Measurements from ENCODE around the gene CCT7.
A peak's percentile ranks its signal among the peaks of the same experiment; 100 is the strongest.

The CCT7 gene

DNA sequence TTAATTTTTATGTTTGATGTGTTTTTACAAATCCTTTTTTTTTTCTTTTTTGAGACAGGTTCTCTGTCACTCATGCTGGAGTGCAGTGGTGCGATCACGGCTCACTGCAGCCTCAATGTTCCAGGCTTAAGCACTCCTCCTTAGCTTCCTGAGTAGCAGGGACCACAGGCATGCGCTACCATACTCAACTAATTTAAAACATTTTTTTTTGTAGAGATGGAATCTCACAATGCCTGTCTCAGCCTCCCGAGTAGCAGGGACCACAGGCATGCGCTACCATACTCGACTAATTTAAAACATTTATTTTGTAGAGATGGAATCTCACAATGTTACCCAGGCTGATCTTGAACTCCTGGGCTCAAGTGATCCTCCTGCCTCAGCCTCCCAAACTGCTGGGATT is 28.5 kb upstream of the CCT7 start:
- TF ChIP-seq, protein P1, sequence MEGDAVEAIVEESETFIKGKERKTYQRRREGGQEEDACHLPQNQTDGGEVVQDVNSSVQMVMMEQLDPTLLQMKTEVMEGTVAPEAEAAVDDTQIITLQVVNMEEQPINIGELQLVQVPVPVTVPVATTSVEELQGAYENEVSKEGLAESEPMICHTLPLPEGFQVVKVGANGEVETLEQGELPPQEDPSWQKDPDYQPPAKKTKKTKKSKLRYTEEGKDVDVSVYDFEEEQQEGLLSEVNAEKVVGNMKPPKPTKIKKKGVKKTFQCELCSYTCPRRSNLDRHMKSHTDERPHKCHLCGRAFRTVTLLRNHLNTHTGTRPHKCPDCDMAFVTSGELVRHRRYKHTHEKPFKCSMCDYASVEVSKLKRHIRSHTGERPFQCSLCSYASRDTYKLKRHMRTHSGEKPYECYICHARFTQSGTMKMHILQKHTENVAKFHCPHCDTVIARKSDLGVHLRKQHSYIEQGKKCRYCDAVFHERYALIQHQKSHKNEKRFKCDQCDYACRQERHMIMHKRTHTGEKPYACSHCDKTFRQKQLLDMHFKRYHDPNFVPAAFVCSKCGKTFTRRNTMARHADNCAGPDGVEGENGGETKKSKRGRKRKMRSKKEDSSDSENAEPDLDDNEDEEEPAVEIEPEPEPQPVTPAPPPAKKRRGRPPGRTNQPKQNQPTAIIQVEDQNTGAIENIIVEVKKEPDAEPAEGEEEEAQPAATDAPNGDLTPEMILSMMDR (IDR thresholded peaks at IDR 0.05; ENCODE audit: extremely low read depth, missing control alignments): no peak
- no peak for DNase-seq (ENCODE audit: low spot score)

DNA sequence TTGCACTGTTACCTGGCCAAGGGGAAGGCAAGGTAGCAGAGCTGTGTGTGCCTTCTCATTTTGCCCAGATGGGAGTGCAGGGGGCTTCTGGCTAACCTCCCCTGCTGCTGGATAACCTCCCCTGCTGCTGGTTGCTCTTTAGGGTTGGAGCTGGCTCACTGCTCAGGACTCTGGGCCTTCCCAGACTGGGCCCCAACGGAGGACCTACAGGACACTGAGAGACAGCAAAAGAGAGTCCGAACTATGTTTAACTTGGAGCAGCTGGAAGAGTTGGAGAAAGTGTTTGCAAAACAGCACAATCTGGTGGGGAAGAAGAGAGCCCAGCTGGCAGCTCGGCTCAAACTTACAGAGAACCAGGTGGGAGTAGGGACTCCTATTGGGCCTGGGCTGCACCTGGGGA is 25.9 kb upstream of the CCT7 start:
- TF ChIP-seq, protein P1 (IDR thresholded peaks at IDR 0.05; ENCODE audit: extremely low read depth, missing control alignments): no peak
- no peak for DNase-seq (ENCODE audit: low spot score)

DNA sequence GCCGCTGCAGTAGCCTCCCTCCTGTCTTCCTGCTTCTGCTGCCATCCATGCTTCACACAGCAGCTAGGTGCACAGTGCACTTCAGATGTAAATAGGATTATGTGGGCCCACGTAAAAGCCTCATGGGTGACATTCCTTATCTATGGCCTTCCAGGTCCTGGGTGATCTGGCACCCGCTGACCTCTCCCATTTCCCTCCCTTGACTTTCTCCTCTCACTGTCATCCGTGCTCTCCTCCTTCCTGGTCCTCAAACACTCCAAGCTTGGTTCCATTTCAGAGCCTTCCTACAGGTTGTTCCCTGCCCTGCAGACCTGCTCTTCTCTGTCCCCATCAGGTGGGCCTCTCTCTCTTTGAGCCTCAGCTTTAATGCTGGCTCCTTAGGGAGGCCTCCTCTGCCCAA is 24.1 kb upstream of the CCT7 start:
- no peak for DNase-seq (ENCODE audit: low spot score)
- TF ChIP-seq, protein P1 (IDR thresholded peaks at IDR 0.05; ENCODE audit: extremely low read depth, missing control alignments): no peak

DNA sequence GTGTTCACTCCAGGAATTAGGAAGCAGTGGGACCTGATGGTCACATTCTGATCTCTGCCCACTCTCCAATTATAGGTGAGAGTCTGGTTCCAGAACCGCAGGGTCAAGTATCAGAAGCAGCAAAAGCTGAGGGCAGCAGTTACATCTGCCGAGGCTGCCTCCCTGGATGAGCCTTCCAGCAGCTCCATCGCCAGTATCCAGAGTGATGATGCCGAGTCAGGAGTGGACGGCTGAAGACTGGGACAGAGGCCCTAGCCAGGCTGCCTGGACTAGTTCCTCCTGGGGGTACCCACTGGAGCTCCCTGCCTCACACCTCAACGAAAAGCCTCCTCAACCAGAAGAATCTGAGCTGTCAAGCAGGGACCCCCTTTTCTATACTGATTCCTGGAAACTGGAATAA is 23.4 kb upstream of the CCT7 start:
- TF ChIP-seq, protein P1 (IDR thresholded peaks at IDR 0.05; ENCODE audit: extremely low read depth, missing control alignments): no peak
- DNase-seq (ENCODE audit: low spot score): no peak

DNA sequence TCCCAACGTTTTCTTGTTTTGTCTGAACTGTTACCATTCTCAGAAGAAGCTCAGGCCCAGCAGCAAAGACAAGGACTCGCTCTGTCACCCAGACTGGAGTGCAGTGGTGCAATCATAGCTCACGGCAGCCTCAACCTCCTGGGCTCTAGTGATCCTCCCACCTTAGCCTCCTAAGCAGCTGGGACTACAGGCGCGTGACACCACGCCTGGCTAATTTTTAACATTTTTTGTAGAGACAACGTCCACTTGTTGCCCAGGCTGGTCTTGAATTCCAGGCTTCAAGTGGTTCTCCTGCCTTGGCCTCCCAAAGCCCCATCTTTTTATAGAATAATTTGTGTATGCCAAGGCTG is 22.0 kb upstream of the CCT7 start:
- TF ChIP-seq, protein P1 (IDR thresholded peaks at IDR 0.05; ENCODE audit: extremely low read depth, missing control alignments): no peak
- DNase-seq (ENCODE audit: low spot score): no peak

DNA sequence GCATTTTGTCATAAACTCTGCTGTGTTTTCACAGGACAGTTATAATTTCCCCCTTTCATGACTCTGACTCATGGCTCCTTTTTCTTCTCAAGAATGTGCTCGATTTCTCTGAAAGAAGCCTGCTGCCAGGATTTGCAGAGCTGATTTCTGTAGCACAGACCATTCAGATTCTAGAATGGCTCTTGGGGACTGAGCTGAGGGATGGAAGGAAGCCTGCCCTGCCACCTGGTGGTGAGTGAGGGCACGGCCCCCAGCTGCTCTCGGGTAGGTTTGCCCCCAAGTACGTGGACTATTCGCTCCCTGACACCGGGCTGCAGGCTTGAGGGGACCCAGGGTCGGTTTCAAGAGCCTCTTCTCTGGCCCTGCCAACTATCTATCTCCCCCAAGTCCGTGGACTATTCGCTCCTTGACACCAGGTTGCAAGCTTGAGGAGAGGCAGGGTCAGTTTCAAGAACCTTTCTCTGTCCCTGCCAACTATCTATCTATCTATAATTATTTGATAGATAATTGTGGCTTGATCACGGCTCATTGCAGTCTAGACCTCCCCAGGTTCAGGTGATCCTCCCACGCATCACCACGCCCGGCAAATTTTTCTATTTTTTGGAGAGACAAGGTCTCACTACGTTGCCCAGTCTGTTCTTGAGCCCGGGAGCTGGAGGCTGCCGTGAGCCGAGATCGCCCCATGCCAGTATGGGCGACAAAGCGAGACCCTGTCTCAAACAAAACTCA is 21.5 kb upstream of the CCT7 start:
- TF ChIP-seq, protein P1 (IDR thresholded peaks at IDR 0.05; ENCODE audit: extremely low read depth, missing control alignments): peak; percentile 97
- DNase-seq (ENCODE audit: low spot score): peak; percentile 87

DNA sequence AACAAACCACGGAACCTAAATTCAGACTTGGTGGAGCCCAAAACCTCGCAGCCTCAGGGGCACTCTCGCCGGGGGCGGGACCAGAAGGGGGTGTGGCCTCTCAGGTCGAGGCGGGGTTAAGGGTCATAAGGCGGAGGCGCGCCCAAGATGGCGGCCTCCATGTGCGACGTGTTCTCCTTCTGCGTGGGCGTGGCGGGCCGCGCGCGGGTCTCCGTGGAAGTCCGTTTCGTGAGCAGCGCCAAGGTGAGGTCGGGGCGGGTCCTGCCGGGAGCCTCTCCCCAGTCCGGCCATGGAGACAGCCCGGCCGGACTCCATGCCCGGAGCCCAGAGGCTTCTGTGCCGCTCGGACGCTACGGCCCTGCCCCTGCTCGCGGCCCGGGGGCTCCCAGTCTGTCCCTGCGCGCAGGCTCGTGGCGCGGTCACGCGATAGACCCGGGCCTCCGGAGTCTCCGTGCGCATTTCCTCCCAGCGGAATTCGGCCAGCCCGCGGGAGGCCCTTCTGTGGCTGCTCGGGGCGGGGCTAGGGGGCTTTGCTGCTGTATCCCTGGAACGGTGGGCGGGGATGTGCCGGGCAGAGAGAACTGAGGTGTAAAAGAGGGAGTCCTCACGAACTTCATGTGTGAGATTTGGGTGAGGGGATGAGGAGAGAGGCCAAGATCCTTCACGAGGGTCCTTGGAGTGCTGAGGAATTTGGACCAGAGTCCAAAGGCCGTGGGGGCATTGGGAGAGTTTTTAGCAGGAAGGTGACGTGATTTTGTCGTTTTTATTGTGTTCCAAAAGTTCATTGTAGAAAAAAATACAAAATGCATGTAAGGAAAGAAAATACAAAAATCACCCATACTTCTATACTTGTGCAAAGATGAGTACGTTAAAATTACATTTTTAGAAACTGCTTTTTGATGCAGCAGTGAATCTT is 19.7 kb upstream of the CCT7 start, which contains the start of gene SMYD5:
TSS of gene SMYD5 (plus strand) at position 126 of the 916 bp plus-strand sequence. CDS start at position 148, 22 bp downstream.
- peak; percentile 94 for DNase-seq (ENCODE audit: low spot score)
- TF ChIP-seq, protein P1 (IDR thresholded peaks at IDR 0.05; ENCODE audit: extremely low read depth, missing control alignments): no peak

Data from GM20000 (cell line).